Heart left ventricle (tissue), 16 donors: ENCODE results near the gene KRT86. TPM values are rescaled to one million over a fixed set of nuclear protein-coding genes. Genes with fewer than 3 reads are reported as not detected.
A peak's percentile ranks its signal among the peaks of the same experiment; 100 is the strongest.

Experiments
- ATAC-seq, 4 donors: fragments of 200-7000 bp; cut with Tn5 transposase; one replicate each; pipeline ENCODE4 v1.9.1; 2020 to 2022; ENCODE audit warnings: moderate library complexity in 4 of 4, mild to moderate bottlenecking in 3 of 4, moderate number of reproducible peaks in 1 of 4
- DNase-seq, 5 donors: peaks; one replicate each; pipeline ENCODE4 v3.0.0-alpha.2; 2020
- H3K27ac ChIP-seq, 12 donors: fragments of 200-600 bp; sonication (generic) in 4 of 12; one replicate each; pipeline versions ENCODE4 v1.5.0 to v1.8.0; 2016 to 2022; ENCODE audit warnings: mild to moderate bottlenecking in 2 of 12
- H3K27me3 ChIP-seq, 9 donors: fragments of 200-600 bp; sonication (generic) in 2 of 9; one replicate each; pipeline versions ENCODE4 v1.5.1 to v1.8.0; 2016 to 2022; ENCODE audit warnings: mild to moderate bottlenecking in 3 of 9
- H3K36me3 ChIP-seq, 9 donors: fragments of 200-600 bp; sonication (generic) in 2 of 9; one replicate each; pipeline versions ENCODE4 v1.5.0 to v1.8.0; 2018 to 2022; ENCODE audit warnings: mild to moderate bottlenecking in 2 of 9
- H3K4me1 ChIP-seq, 12 donors: fragments of 200-600 bp; sonication (generic) in 4 of 12; one replicate each; pipeline versions ENCODE4 v1.5.0 to v1.8.0; 2016 to 2022; ENCODE audit warnings: mild to moderate bottlenecking in 3 of 12
- H3K4me3 ChIP-seq, 12 donors: fragments of 200-600 bp; sonication (generic) in 4 of 12; one replicate each; pipeline versions ENCODE4 v1.5.0 to v1.8.0; 2017 to 2022; ENCODE audit warnings: mild to moderate bottlenecking in 9 of 12, moderate library complexity in 4 of 12
- H3K9me3 ChIP-seq, 12 donors: fragments of 200-600 bp; sonication (generic) in 4 of 12; one replicate each; pipeline versions ENCODE4 v1.5.0 to v1.8.0; 2016 to 2022; ENCODE audit warnings: mild to moderate bottlenecking in 1 of 12
- CTCF ChIP-seq, 12 donors: fragments of 200-600 bp; sonication (generic) in 4 of 12; IDR thresholded peaks; one replicate each; pipeline versions ENCODE4 v1.5.0 to v1.8.0; 2018 to 2022; ENCODE audit warnings: antibody characterized with exemption in 12 of 12, mild to moderate bottlenecking in 5 of 12
- POLR2A ChIP-seq, 2 donors: fragments of 450-650 bp; IDR thresholded peaks; one replicate each; pipeline ENCODE4 v1.6.1; 2017; ENCODE audit warnings: antibody characterized with exemption in 2 of 2, mild to moderate bottlenecking in 2 of 2, moderate library complexity in 2 of 2
- WGBS, 4 donors: extraction: QIAGEN DNeasy Blood & Tissue Kit in 2 of 4; methylation state at CpG; one replicate each; pipeline versions ENCODE4 v1.1.5 to v1.1.7; 2013 to 2018; 5-methylcytosine and 5-hydroxymethylcytosine counted together
- intact Hi-C, 10 donors: fragments of 100-400 bp; cut with DNase I; formaldehyde crosslinking; loops; one replicate each; pipeline versions ENCODE4 v1.11.1 to v1.14.2; 2022
- polyA plus RNA-seq, 2 donors: library from polyadenylated mRNA; stranded (reverse); fragments of 200-250 nt; gene quantifications; one replicate each; pipeline ENCODE4 v1.2.3, GENCODE V29; 2013
- total RNA-seq, 9 donors: library from RNA; depleted of rRNA in 2 of 9; stranded (reverse); fragments of >200 nt in 2 of 9; fragmentation: NEBNext Ultra II Directional in 3 of 9; extraction: Animal tissue kit (Norgen Biotek cat#: 25700) in 3 of 9; gene quantifications; one replicate each; pipeline versions ENCODE4 v1.1.0 to v1.2.4, GENCODE V29; 2016 to 2023
- donor health status: ischemic (EF 13 %, LVEDD 7.1; RV severe dilation, severe dysfunction).
- donor health status: healthy with polysubstance abuse.
- donor health status: DM: no; HTN: yes; CAD: no.
- donor health status: DM: no; HTN: no; CAD: no.
- donor health status: ischemic (EF 25% LVEDD 6.9; RV normal size, moderate dysfunction).
- donor health status: ischemic (EF 25% LVEDD 5.7; RV mildly dilated, moderate dysfunction).
- donor health status: healthy.
- donor health status: DM: yes; HTN: yes; CAD: no.
- donor health status: ischemic (EF 35%, LVEDD 5.7; RV mildly dilated, moderate dysfunction).
- donor health status: nonischemic (EF 11% LVEDD 7.7; RV severe dilation, severe dysfunction).
- donor health status: DM: yes; HTN: yes; CAD: no.
- donor health status: PGD.
- donor health status: ischemic (EF 29% LVEDD 5.4; RV normal size, mild dysfunction).
- donor health status: nonischemic (EF 23%, LVEDD 6.1; RV moderate dilation, normal function).

The KRT86 gene
- total and polyA plus RNA-seq, 11 donors: not detected

- intact Hi-C loops: no loop called here
- no peak overlapping the region for H3K4me3 ChIP-seq
- H3K36me3 ChIP-seq: no peaks in the 10 kb centered on the region
- 38 to 54% (median 44%) methylated on average over 9 of the region's 9 CpGs for WGBS, 4 donors
- DNase-seq: peak in 4 of 5 donors; percentile 46 to 63 (median 62)
- no peaks in the 10 kb centered on the region for H3K9me3 ChIP-seq
- H3K27ac ChIP-seq: no peak overlapping the region
- peaks cover 0 to 28% (median 0%) of the 10 kb centered on the region in 9 donors for H3K27me3 ChIP-seq
- ATAC-seq: peak; percentile 77 to 85 (median 81)
- no peak for TF ChIP-seq POLR2A (IDR thresholded peaks at IDR 0.05)
- no peak for TF ChIP-seq CTCF (IDR thresholded peaks at IDR 0.05)
- peaks cover 0 to 14% (median 0%) of the 10 kb centered on the region in 12 donors for H3K4me1 ChIP-seq
Measured at GRCh38 chr12:52351196-52352059, 77.0 kb downstream of the KRT86 start.

DNA sequence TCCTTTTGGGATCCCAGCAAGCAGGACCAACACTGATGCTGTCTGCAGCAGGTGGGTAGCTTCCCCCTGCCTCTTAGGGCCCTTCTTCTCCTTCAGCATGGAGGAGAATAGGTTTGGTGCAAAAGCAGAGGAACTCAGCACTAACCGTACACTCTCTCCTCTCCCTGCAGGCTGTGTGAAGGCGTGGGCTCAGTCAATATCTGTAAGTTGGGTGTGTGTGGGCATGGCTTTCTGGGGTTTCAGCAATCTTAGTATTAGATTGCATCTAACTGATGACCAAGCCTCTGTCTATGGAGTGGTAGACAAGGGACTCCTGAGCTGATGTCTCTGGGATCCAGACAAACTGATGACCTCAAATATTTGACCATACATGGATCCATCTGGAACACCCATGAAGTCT is 78.5 kb downstream of the KRT86 start:
- H3K36me3 ChIP-seq: no peaks in the 10 kb centered on the region
- no peaks in the 10 kb centered on the region for H3K9me3 ChIP-seq
- H3K4me3 ChIP-seq: no peak overlapping the region
- ATAC-seq: no peak
- no peak overlapping the region for H3K27ac ChIP-seq
- H3K4me1 ChIP-seq: peaks cover 0 to 8% (median 0%) of the 10 kb centered on the region in 12 donors
- 79 to 93% (median 81%) methylated on average over 2 of the region's 2 CpGs for whole genome bisulfite sequencing, 4 donors
- intact Hi-C loops: no loop called here
- no peak for TF ChIP-seq POLR2A (IDR thresholded peaks at IDR 0.05)
- no peak for TF ChIP-seq CTCF (IDR thresholded peaks at IDR 0.05)
- DNase-seq: no peak
- H3K27me3 ChIP-seq: peaks cover 0 to 41% (median 2%) of the 10 kb centered on the region in 9 donors

- intact Hi-C loops: no loop called here
- peaks cover 0 to 8% (median 0%) of the 10 kb centered on the region in 12 donors for H3K4me1 ChIP-seq
- ATAC-seq (no peak), DNase-seq (no peak)
- no peaks in the 10 kb centered on the region for H3K9me3 ChIP-seq
- H3K4me3 ChIP-seq: no peak overlapping the region
- no peak for TF ChIP-seq POLR2A (IDR thresholded peaks at IDR 0.05)
- no peak for TF ChIP-seq CTCF (IDR thresholded peaks at IDR 0.05)
- no peak overlapping the region for H3K27ac ChIP-seq
- no peaks in the 10 kb centered on the region for H3K36me3 ChIP-seq
- WGBS, 4 donors: 66 to 91% (median 69%) methylated on average over 3 of the region's 3 CpGs
- peaks cover 0 to 42% (median 2%) of the 10 kb centered on the region in 9 donors for H3K27me3 ChIP-seq
Measured at GRCh38 chr12:52353766-52354165, 79.3 kb downstream of the KRT86 start.

GRCh38 chr12:52354200-52354599 is 79.8 kb downstream of the KRT86 start:
- no peak for TF ChIP-seq POLR2A (IDR thresholded peaks at IDR 0.05)
- H3K27me3 ChIP-seq: peaks cover 0 to 43% (median 2%) of the 10 kb centered on the region in 9 donors
- 16 to 29% (median 23%) methylated on average over 5 of the region's 5 CpGs for WGBS, 4 donors

More at GRCh38 chr12:52354200-52354599, 79.8 kb downstream of the KRT86 start:
- no peaks in the 10 kb centered on the region for H3K9me3 ChIP-seq
- intact Hi-C loops: no loop called here
- H3K27ac ChIP-seq: no peak overlapping the region
- H3K4me1 ChIP-seq: peaks cover 0 to 8% (median 0%) of the 10 kb centered on the region in 12 donors
- H3K36me3 ChIP-seq: no peaks in the 10 kb centered on the region
- ATAC-seq: no peak
- no peak overlapping the region for H3K4me3 ChIP-seq
- DNase-seq: no peak
